Spleen (tissue), 7 donors: ENCODE data around the gene MED26.

Source experiments
- CTCF ChIP-seq, 11 experiments: fragments of 200-600 bp in 7 of 11; fragments of 450-650 bp in 4 of 11; sonication (generic) in 4 of 11; IDR thresholded peaks in 8 of 11; conservative IDR thresholded peaks in 3 of 11; 1 replicate in 7 of 11; 2 replicates in 4 of 11; pipeline versions ENCODE4 v1.4.0 to v1.8.0; 2016 to 2021; ENCODE audit warnings: antibody characterized with exemption in 11 of 11, inconsistent platforms in 4 of 11, mild to moderate bottlenecking in 1 of 11
- POLR2A ChIP-seq, 3 donors: fragments of 450-650 bp; IDR thresholded peaks; one replicate each; pipeline ENCODE4 v1.5.1; 2017; ENCODE audit warnings: antibody characterized with exemption in 3 of 3, mild to moderate bottlenecking in 1 of 3
- donor health status: DM: no; HTN: no; CAD: no; lungs with moderate emphysema.
- donor health status: DM: no; HTN: no; CAD: no.
- donor health status: DM: no; HTN: no; CAD: no.

GRCh38 chr19:16548956-16549355 lies 79.0 kb downstream of the MED26 start:
- no peak for TF ChIP-seq CTCF (IDR thresholded peaks at IDR 0.05 in 8 of 11, conservative IDR thresholded peaks at IDR 0.05 in 3 of 11)
- no peak for TF ChIP-seq POLR2A (IDR thresholded peaks at IDR 0.05)
